H9 (cell line): ENCODE results near the gene ASPSCR1. TPM values are rescaled to one million over a fixed set of nuclear protein-coding genes. Genes with fewer than 3 reads are reported as not detected.

Experiments used
- DNase-seq: peaks from one replicate; pipeline ENCODE4 v3.0.0-alpha.2; 2017
- H2AFZ ChIP-seq: one replicate; pipeline ENCODE4 v1.6.1; 2013; ENCODE audit warnings: mild to moderate bottlenecking, low read length, control low read depth, moderate library complexity
- H2AK5ac ChIP-seq: 2 replicates; pipeline ENCODE4 v1.6.1; 2013; ENCODE audit warnings: low read length, control low read depth, mixed read lengths; ENCODE audit not compliant: insufficient read length
- H2BK120ac ChIP-seq: one replicate; pipeline ENCODE4 v1.6.1; 2013; ENCODE audit warnings: low read depth, mild to moderate bottlenecking, low read length, control low read depth, inconsistent platforms; ENCODE audit not compliant: poor library complexity, severe bottlenecking
- H2BK12ac ChIP-seq: 2 replicates; pipeline ENCODE4 v1.6.1; 2013; ENCODE audit warnings: low read length, control low read depth, mixed read lengths, low read depth; ENCODE audit not compliant: insufficient read length
- H2BK15ac ChIP-seq: 2 replicates; pipeline ENCODE4 v1.6.1; 2013; ENCODE audit warnings: low read depth, low read length, control low read depth
- H2BK20ac ChIP-seq: one replicate; pipeline ENCODE4 v1.6.1; 2013; ENCODE audit warnings: low read depth, mild to moderate bottlenecking, low read length, control low read depth, inconsistent platforms; ENCODE audit not compliant: poor library complexity, severe bottlenecking
- H2BK5ac ChIP-seq: 2 replicates; pipeline ENCODE4 v1.6.1; 2013; ENCODE audit warnings: low read length, control low read depth, mixed read lengths; ENCODE audit not compliant: insufficient read length
- H3K14ac ChIP-seq: 2 replicates; pipeline ENCODE4 v1.6.1; 2013; ENCODE audit warnings: low read length, control low read depth; ENCODE audit not compliant: insufficient read depth
- H3K18ac ChIP-seq: 2 replicates; pipeline ENCODE4 v1.6.1; 2013; ENCODE audit warnings: low read depth, mild to moderate bottlenecking, mixed read lengths, low read length, control low read depth; ENCODE audit not compliant: insufficient read length
- H3K23ac ChIP-seq: 2 replicates; pipeline ENCODE4 v1.6.1; 2013; ENCODE audit warnings: low read length, control low read depth, mixed read lengths, low read depth; ENCODE audit not compliant: insufficient read length
- H3K23me2 ChIP-seq: 2 replicates; pipeline ENCODE4 v1.6.1; 2013; ENCODE audit warnings: low read depth, mild to moderate bottlenecking, mixed read lengths, low read length, control low read depth; ENCODE audit not compliant: insufficient read length, poor library complexity, severe bottlenecking
- H3K27ac ChIP-seq: 2 replicates; pipeline ENCODE4 v1.5.1; 2013; ENCODE audit warnings: low read length, control low read depth, mixed read lengths, low read depth; ENCODE audit not compliant: insufficient read length
- H3K27me3 ChIP-seq: 2 replicates; pipeline ENCODE4 v1.6.1; 2013; ENCODE audit warnings: low read length, control low read depth, inconsistent platforms; ENCODE audit not compliant: insufficient read depth
- H3K4ac ChIP-seq: 2 replicates; pipeline ENCODE4 v1.6.1; 2013; ENCODE audit warnings: low read depth, mild to moderate bottlenecking, control low read depth, inconsistent platforms, low read length, moderate library complexity
- H3K4me1 ChIP-seq: 2 replicates; pipeline ENCODE4 v1.6.1; 2013; ENCODE audit warnings: low read length, control low read depth, inconsistent platforms; ENCODE audit not compliant: insufficient read depth
- H3K4me2 ChIP-seq: 2 replicates; pipeline ENCODE4 v1.6.1; 2013; ENCODE audit warnings: low read length, control low read depth, mixed read lengths; ENCODE audit not compliant: insufficient read length, insufficient read depth
- H3K56ac ChIP-seq: 2 replicates; pipeline ENCODE4 v1.6.1; 2013; ENCODE audit warnings: low read depth, mild to moderate bottlenecking, mixed read lengths, low read length, control low read depth; ENCODE audit not compliant: insufficient read length
- H3K79me1 ChIP-seq: 2 replicates; pipeline ENCODE4 v1.6.1; 2013; ENCODE audit warnings: low read depth, mild to moderate bottlenecking, moderate library complexity, low read length, control low read depth, inconsistent platforms; ENCODE audit not compliant: insufficient read depth, poor library complexity, severe bottlenecking
- H3K79me2 ChIP-seq: 2 replicates; pipeline ENCODE4 v1.6.1; 2013; ENCODE audit warnings: low read length, control low read depth, inconsistent platforms; ENCODE audit not compliant: insufficient read depth
- H3K9ac ChIP-seq: 2 replicates; pipeline ENCODE4 v1.6.1; 2013; ENCODE audit warnings: low read length, control low read depth, mixed read lengths; ENCODE audit not compliant: insufficient read length; ENCODE audit errors: extremely low read depth
- H3K9me3 ChIP-seq: one replicate; pipeline ENCODE4 v1.6.1; 2013; ENCODE audit warnings: low read depth, low read length, inconsistent platforms; ENCODE audit not compliant: control insufficient read depth
- H3T11ph ChIP-seq: one replicate; pipeline ENCODE4 v1.6.1; 2013; ENCODE audit warnings: mild to moderate bottlenecking, low read length, control low read depth, inconsistent platforms
- H4K20me1 ChIP-seq: one replicate; pipeline ENCODE4 v1.6.1; 2013; ENCODE audit not compliant: control insufficient read depth, insufficient read length, insufficient read depth
- H4K5ac ChIP-seq: 2 replicates; pipeline ENCODE4 v1.6.1; 2013; ENCODE audit warnings: low read depth, mild to moderate bottlenecking, mixed read lengths, low read length, control low read depth; ENCODE audit not compliant: insufficient read length
- H4K8ac ChIP-seq: replicated peaks from 2 replicates; pipeline ENCODE4 v1.6.1; 2013; ENCODE audit warnings: low read length, control low read depth, mixed read lengths, low read depth; ENCODE audit not compliant: insufficient read length
- H4K91ac ChIP-seq: 2 replicates; pipeline ENCODE4 v1.6.1; 2013; ENCODE audit warnings: low read depth, mild to moderate bottlenecking, moderate library complexity, mixed read lengths, low read length, control low read depth; ENCODE audit not compliant: insufficient read length
- H3K27ac Mint-ChIP-seq, 3 experiments: 2 replicates in 2 of 3; 3 replicates in 1 of 3; pipeline ENCODE4 v1.8.0; 2020 to 2021; ENCODE audit warnings: mixed read lengths in 3 of 3, mild to moderate bottlenecking in 1 of 3, moderate library complexity in 1 of 3
- H3K27me3 Mint-ChIP-seq: 2 replicates; pipeline ENCODE4 v1.8.0; 2021; ENCODE audit warnings: low read depth, mild to moderate bottlenecking, moderate library complexity, mixed read lengths
- H3K36me3 Mint-ChIP-seq, 3 experiments: 2 replicates in 2 of 3; 3 replicates in 1 of 3; pipeline ENCODE4 v1.8.0; 2020 to 2021; ENCODE audit warnings: low read depth in 3 of 3, mixed read lengths in 3 of 3; ENCODE audit not compliant: insufficient read depth in 1 of 3
- H3K4me1 Mint-ChIP-seq, 2 experiments: 2 replicates each; pipeline ENCODE4 v1.8.0; 2020; ENCODE audit warnings: mixed read lengths in 2 of 2
- H3K4me3 Mint-ChIP-seq, 2 experiments: 2 replicates in 1 of 2; 3 replicates in 1 of 2; pipeline ENCODE4 v1.8.0; 2020 to 2021; ENCODE audit warnings: mild to moderate bottlenecking in 2 of 2, mixed read lengths in 2 of 2, moderate library complexity in 1 of 2
- H3K9me3 Mint-ChIP-seq, 2 experiments: 2 replicates in 1 of 2; 3 replicates in 1 of 2; pipeline ENCODE4 v1.8.0; 2020; ENCODE audit warnings: mild to moderate bottlenecking in 2 of 2, mixed read lengths in 2 of 2, moderate library complexity in 1 of 2
- CTCF ChIP-seq: fragments of 200-600 bp; sonication (generic); conservative IDR thresholded peaks from 3 replicates; pipeline ENCODE4 v1.8.0; 2021; ENCODE audit warnings: antibody characterized with exemption, mild to moderate bottlenecking
- WGBS: extraction: QIAGEN DNeasy Blood & Tissue Kit; methylation state at CpG from one replicate; pipeline ENCODE4 v1.1.7; 2013; ENCODE audit warnings: missing lambda C conversion rate, low lambda C conversion rate, mixed read lengths; ENCODE audit not compliant: insufficient read length; ENCODE audit errors: extremely low coverage; 5-methylcytosine and 5-hydroxymethylcytosine counted together
- total RNA-seq: library from RNA; stranded (reverse); gene quantifications from 2 replicates; pipeline ENCODE4 v1.2.1, GENCODE V29; 2021

The ASPSCR1 gene
- total RNA-seq, 1 experiment from 2014 or later: 50.9 TPM

GRCh38 chr17:81959362-81960129 lies 17.9 kb upstream of the ASPSCR1 start:
- Histone ChIP-seq H3K4me2 (peak overlapping the region; percentile 4), H3K56ac (no peak overlapping the region), H2BK120ac (no peak overlapping the region), H2AK5ac (no peak overlapping the region), H3K9ac (no peak overlapping the region), H3K79me1 (no peaks in the 10 kb centered on the region), H2BK20ac (no peak overlapping the region), H2BK15ac (no peak overlapping the region), H3K14ac (no peak overlapping the region; the same call in 1 of the 2 replicates), H3K18ac (no peak overlapping the region), H3K4ac (no peak overlapping the region), H3K23me2 (peaks cover 3% of the 10 kb centered on the region), H3K79me2 (no peaks in the 10 kb centered on the region), H2BK12ac (no peak overlapping the region), H2AFZ (no peak overlapping the region), H4K8ac (no peak overlapping the region), H3T11ph (no peak overlapping the region), H4K5ac (no peak overlapping the region), H3K9me3 (no peaks in the 10 kb centered on the region), H3K27ac (no peak overlapping the region), H3K27me3 (peaks cover 41% of the 10 kb centered on the region; the same call in 1 of the 2 replicates), H4K91ac (no peak overlapping the region), H4K20me1 (no peaks in the 10 kb centered on the region), H3K23ac (no peak overlapping the region), H3K4me1 (no peaks in the 10 kb centered on the region), H2BK5ac (no peak overlapping the region)
- Mint-ChIP-seq H3K27ac (no peak overlapping the region), H3K4me1 (peaks cover 9 to 14% of the 10 kb centered on the region in 2 experiments), H3K4me3 (peak overlapping the region; percentile 17 to 59; a peak in 1 of 5 replicates), H3K9me3 (peaks cover 0 to 4% of the 10 kb centered on the region in 2 experiments; a peak in 1 of 5 replicates), H3K36me3 (no peaks in the 10 kb centered on the region; a peak in 1 of 7 replicates), H3K27me3 (peaks cover 73% of the 10 kb centered on the region)
- peak; percentile 83 for DNase-seq
- no CpG with 5 or more reads among the region's 112 CpGs for WGBS
- peak; percentile 51; the same call in 2 of the 3 replicates for TF ChIP-seq CTCF
